HG03135 (cell line): Measurements from ENCODE around the gene RIPOR3.

ENCODE experiments used
- ATAC-seq: cut with Tn5 transposase; IDR thresholded peaks from one replicate; pipeline ENCODE4 v1.9.1; 2021; ENCODE audit warnings: mild to moderate bottlenecking, moderate library complexity; ENCODE audit not compliant: unreplicated experiment

Gene RIPOR3

DNA sequence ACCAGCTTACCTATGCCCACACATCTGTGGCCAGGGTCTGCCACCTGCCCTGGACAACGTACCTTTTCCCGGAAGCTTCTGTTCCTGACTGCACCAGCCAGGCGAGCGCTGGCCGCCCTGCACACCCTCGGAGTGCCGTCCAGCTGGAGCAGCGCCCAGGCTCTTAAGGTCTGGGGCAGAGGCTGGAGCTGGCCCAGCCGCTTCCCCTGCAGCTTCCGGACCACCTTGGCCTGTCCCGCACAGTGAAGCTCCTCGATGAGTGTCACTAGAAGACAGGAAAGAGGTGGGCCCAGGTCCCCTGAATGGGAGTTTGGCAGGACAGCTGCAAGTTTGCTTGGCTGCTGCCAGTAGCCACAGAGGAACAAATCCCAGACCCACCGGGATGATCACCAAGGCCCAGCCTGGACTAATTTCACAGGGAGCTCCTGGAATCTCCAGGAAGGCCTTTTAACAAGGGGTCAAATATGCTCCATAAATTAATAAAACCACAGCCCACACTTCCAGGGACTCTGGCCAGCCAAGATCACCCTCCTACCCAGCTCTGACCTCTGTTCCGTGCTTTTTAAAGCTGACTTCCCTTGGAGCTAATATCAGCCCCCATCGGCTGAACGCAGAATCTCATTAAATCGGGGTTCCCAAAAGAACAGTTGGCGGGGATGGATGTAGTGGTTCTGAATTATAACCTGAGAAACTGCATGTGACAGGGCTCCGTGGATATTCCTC, 98.9 kb downstream of the RIPOR3 start:
- no peak for ATAC-seq

- no peak for ATAC-seq
Measured at GRCh38 chr20:50591233-50591852, 100.0 kb downstream of the RIPOR3 start.

GRCh38 chr20:50590348-50590664, 101.0 kb downstream of the RIPOR3 start:
- ATAC-seq: no peak

GRCh38 chr20:50589548-50590347, 101.6 kb downstream of the RIPOR3 start:
- ATAC-seq: no peak

- ATAC-seq: no peak
Measured at GRCh38 chr20:50588034-50588736, 103.2 kb downstream of the RIPOR3 start.

DNA sequence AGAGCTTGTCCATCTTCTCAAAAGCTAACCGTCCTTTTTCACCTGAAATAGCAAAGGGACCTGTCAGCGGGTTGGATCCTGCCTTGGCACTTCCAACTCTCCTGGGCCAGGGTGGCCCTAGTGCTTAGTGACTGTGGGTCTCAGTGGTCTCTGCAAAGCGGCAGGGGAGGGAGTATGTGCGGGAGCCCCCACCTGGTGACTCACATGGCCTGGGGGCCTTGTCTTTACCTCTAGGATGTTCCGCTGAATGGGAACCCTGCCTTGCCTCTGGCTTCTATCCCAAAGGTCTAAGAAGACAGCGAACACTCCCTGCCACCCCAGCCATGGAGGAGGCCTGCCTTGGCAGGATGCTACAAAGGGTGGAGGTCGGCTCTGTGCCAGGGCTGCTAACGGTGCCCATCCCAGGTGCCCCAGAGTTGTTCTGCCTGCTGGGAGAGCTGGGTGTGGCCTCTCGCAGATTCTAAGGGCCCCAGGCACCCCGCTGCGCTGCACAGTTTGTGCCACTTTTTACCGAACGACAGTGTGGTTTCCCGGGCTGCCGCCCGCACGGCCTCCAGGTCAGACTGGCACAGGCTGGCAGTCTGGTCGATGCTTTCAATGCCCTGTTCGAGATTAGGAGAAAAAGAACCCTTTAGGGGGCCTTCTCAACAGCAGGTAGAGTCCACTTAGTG, 103.9 kb downstream of the RIPOR3 start:
- no peak for ATAC-seq

DNA sequence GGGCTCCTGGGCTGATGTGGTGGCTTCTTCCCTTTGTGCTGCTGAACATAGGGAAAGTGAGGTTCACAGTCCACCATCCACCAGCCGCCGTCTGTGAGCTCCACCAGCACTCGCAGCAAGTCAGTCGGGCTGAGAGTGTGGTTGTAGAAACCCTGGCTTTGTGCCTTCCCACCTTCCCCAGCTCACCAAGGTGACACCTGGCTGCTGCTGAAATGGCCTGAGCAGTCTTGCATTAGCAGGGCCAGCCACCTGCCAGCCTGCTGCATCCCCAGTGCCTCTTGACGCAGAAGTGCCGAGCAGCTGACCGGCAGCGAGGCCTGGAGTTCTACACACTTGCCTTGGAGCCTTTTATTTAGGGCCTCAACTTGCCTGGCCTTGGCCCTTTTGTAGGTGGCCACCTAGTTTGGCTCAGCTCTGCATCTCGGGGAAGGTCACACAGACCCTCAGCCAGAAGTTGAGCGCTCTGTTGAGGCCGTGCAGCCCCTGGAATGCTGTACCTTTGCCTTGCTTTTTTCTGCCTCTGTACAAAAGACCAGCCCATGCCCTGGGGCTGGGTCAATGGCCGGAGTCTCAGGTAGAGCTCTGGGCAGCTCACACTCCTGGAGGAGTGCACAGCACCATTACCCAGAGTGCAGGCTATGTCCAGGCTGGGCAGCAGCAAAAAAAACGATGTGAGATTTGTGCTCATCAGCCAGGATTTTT, 104.7 kb downstream of the RIPOR3 start:
- ATAC-seq: no peak

DNA sequence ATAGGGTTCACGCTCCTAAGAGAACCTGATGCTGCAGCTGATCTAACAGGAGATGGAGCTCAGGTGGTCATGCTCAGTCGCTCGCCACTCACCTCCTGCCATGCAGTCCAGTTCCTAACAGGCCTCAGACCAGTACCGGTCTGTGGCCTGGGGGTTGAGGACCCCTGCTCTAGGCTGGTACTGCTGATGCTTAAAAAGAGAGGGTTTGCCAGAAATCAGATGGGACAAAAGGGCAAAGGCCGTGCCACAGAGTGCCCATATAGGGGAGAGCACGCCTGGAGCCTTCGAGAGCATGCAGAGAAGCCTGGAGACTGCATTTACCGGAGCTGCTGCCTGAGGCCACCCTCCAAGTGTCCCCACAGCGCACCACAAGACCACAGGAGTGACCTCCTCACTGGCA, 105.7 kb downstream of the RIPOR3 start:
- ATAC-seq: no peak

DNA sequence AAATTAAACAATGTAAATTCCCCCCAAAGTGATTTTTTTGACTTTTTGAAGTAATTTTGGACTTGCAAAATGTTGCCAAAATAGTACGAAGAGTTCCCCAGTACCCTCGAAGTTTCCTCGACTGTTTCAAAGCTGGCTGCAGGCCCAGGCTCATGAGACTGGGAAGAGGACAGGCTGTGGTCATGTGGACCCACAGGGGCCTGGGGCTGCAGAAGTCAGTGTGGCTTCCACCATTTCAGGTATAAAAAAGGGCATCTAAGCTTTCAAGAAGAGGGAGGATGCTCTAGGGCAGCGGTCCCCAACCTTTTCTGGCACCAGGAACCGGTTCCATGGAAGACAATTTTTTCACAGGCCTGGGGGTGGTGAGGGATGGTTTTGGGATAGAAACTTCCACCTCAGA, 106.1 kb downstream of the RIPOR3 start:
- ATAC-seq: no peak

- no peak for ATAC-seq
Measured at GRCh38 chr20:50584687-50585086, 106.7 kb downstream of the RIPOR3 start.

DNA sequence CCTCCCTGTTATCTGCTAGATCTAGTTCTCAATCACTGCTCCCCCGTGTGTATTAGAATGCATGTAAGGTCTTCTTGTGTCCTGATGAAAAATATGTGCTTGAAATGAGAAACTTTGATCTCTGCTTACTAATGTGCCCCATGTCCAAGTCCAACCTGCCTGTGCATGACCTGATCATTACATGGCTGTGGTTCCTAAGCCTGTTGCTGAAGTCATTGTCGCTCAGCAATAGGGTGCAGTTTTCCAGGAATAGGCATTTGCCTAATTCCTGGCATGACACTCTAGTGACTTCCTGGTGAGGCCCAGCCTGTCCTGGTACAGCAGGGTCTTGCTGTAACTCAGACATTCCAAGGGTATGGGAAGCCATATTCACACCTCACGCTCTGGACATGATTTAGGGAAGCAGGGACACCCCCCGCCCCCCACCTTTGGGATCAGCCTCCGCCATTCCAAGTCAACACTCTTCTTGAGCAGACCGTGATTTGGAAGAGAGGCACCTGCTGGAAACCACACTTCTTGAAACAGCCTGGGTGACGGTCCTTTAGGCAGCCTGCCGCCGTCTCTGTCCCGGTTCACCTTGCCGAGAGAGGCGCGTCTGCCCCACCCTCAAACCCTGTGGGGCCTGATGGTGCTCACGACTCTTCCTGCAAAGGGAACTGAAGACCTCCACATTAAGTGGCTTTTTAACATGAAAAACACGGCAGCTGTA, 107.7 kb downstream of the RIPOR3 start:
- ATAC-seq: no peak

- no peak for ATAC-seq
Measured at GRCh38 chr20:50582591-50583234, 108.6 kb downstream of the RIPOR3 start.

DNA sequence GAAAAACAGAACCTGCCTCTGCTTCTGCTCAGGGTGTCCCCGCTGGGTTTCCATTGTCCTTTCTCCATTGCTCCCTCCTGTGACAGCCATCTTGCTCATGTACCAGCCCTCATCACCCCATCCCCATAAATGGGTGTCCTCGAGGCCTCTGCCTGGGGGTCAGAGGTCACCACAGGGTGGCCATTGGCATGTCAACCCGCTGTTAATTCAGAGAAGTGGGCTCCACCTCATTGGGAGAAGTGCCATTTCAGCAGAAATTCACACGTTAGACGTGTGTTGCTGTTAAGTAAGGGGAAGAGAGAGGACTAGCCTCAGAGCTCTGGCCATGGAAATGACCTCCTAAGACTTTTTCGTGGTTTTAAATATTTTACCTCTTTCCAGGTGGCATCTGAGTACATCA, 109.2 kb downstream of the RIPOR3 start:
- no peak for ATAC-seq

GRCh38 chr20:50580842-50581544, 110.3 kb downstream of the RIPOR3 start:
- no peak for ATAC-seq

DNA sequence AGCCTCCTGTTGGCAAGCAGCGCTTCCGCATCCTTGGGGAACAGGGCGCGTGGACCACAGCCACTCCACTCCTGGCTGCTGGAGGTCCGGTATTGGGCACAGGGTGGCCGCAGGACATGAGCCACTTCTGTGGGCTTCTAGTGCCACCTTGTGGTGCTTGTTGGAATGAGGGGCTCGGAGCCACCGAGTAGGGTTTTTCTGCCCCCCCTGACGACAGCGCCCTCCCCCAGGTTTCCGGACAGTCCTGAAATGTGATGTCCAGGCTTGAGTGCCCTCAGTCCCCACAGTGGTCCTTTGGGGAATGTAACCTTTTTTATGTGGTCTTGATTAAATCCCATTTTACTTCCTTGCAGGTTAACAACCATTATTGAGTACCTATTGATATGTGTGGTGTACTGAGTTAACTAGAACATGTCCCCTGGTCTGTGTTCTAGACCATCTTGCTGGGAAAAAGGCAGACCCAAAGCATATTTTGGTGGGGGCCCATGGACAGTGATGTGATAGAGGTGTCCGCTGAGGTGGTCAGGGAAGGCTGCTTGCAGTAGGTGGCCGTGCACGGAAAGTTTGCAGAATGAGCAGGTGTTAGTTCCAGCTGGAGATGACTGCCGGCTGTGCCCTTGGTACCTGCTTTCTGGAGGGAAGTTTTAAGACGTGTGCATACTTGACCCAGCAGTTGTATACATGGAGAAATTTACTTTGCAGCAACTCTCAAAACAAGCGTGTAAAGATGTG, 111.2 kb downstream of the RIPOR3 start:
- ATAC-seq: no peak

DNA sequence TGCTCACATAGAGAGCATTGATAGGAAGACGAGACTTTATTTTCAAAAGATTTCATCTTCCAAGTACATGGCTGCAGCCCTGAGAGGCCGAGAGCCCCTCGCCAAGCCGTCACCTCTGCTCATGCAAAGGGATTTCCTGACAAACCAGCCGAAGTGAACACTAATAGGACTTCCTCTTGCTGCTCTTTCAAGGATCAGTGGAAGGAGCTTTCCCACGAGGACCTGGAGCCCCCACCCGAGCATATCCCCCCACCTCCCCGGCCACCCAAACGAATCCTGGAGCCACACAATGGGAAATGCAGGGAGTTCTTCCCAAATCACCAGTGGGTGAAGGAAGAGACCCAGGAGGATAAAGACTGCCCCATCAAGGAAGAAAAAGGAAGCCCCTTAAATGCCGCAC, 111.8 kb downstream of the RIPOR3 start:
- ATAC-seq: no peak

- ATAC-seq: no peak
Measured at GRCh38 chr20:50578778-50579165, 112.6 kb downstream of the RIPOR3 start.
